A549 treated with GW870086 at 1 μM for 4 hours (cell line): ENCODE data around the gene LIG1. TPM values are rescaled to one million over a fixed set of nuclear protein-coding genes. Genes with fewer than 3 reads are reported as not detected.

Source experiments
- total RNA-seq: library from RNA; stranded (reverse); fragments of 200-300 nt; extraction: Qiagen RNA extraction; gene quantifications from 5 replicates; pipeline ENCODE4 v1.2.3, GENCODE V29; 2022; ENCODE audit warnings: low read depth

LIG1 gene
- total RNA-seq, result 56.5 to 65.6 TPM (median 62.2 TPM) in 5 replicates

DNA sequence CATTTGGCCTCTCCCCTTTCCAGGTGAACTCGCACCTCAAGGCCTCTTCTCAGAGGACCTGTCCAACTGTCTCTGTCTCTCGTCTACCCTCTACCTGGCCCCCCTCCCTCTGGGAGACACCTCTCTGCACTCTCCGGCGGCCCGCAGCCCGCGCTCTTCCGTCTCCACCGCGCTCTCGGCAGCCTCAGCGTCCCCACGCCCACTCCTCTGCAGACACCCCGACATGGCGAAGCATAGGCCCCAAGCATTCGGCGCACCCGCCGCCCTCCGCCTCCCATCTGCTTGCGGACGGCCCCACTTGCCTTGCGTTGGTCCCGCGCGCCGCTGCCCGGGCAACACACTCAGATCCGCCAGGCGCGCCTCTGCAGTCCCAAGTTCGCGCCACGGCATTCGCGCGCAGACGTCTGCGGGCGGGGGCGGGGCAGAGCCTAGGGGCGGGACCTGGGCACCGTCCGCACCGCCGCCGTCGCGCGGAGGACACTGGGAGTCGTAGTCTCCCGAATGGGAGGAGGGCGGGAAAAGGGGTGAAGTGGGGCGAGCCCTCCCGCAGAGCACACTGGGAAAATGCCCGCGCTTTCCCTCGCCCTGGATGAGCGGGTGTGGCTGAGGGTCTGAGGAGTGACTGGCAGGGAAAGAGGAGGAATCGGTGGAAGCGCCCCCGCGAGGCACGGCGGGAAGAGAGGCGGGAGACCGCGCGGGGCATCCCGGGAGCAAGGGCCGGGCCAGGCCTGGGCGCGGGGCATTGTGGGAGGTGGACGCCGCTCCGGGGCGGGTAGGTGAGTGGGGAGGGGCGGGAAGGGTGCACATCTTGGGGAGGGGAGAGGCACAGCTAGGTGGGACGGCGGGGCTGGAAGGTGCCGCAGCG is at the start of gene LIG1, which contains the start of gene ZSWIM9:
TSS of gene LIG1 (minus strand) at position 406 of the 865 bp plus-strand sequence. CDS start 4,778 bp downstream, outside the sequence.
TSS of gene ZSWIM9 (plus strand) at position 742 of the 865 bp plus-strand sequence. CDS start 1,123 bp downstream, outside the sequence.

DNA sequence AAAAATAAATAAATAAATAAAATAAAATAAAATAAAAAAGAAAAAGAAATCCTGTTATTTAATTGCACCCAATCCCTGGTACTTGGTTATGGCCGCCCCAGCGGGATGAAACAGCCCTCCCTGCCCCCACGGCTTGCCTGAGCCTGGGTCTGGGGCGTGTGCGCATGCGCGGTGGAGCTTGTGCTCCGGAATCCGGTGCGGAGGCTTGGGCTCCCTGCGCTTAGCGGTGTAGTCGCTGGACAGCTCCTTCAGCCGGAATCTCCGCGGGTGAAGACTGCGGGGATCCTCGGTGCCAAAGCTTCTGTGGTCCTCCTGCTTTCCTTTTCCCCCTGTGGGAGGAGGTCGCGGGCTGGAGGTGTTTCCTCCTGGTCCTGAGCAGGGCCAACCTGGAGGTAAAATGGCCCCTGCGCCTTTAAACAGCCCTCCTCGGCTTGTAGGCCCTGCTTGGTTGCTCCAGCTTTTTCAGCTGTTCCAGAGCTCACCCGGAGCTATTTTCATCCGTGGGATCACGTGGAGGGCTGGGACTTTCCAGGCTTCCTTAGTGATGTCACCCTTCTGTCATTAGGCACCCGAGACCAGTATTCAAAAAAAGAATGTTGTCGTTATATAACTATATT is 59.7 kb downstream of the LIG1 start, which contains the start of gene PLA2G4C:
TSS of gene PLA2G4C (minus strand) at position 468 of the 617 bp plus-strand sequence. CDS start 4,288 bp downstream, outside the sequence.

Other genes starting within 250 kb of the LIG1 start
- not detected in 5 replicates for gene BSPH1, start 178.2 kb downstream of the LIG1 start, total RNA-seq
- not detected in 5 replicates for gene ELSPBP1, start 175.7 kb downstream of the LIG1 start, total RNA-seq
- gene CABP5, start 126.3 kb downstream of the LIG1 start, total RNA-seq, result not detected in 5 replicates
- 7.9 to 17.2 TPM (median 10.4 TPM) in 5 replicates for gene PLA2G4C, start 59.5 kb downstream of the LIG1 start, total RNA-seq
- gene ZSWIM9, start 336 bp upstream of the LIG1 start, total RNA-seq, result 4.8 to 6.7 TPM (median 6.3 TPM) in 5 replicates
- gene CARD8, start 85.6 kb upstream of the LIG1 start, total RNA-seq, result 11.1 to 19.2 TPM (median 16.9 TPM) in 5 replicates
- gene ZNF114, start 99.7 kb upstream of the LIG1 start, total RNA-seq, result 7.0 to 7.4 TPM (median 7.1 TPM) in 5 replicates
- 424 to 489 TPM (median 444 TPM) in 5 replicates for gene EMP3, start 155.2 kb upstream of the LIG1 start, total RNA-seq
- gene TMEM143, start 193.6 kb upstream of the LIG1 start, total RNA-seq, result 3.0 to 5.6 TPM (median 4.7 TPM) in 5 replicates
- 3.2 to 6.0 TPM (median 4.1 TPM) in 5 replicates for gene SYNGR4, start 194.0 kb upstream of the LIG1 start, total RNA-seq
- 349 to 445 TPM (median 427 TPM) in 5 replicates for gene KDELR1, start 221.2 kb upstream of the LIG1 start, total RNA-seq
- gene GRIN2D, start 223.3 kb upstream of the LIG1 start, total RNA-seq, result 6.9 to 10.3 TPM (median 9.5 TPM) in 5 replicates